ENCODE measurements around the gene IQGAP2. TPM values are rescaled to one million over a fixed set of nuclear protein-coding genes. Genes with fewer than 3 reads are reported as not detected.
"Not testable (repeated sequence)": the region's sequence is repeated elsewhere in the genome, so short reads cannot be mapped to it uniquely, and the experiment has no call there.

The IQGAP2 gene
- total RNA-seq, 4 donors from 2014 or later: 46.8 to 121 (median 97.0) TPM

DNA sequence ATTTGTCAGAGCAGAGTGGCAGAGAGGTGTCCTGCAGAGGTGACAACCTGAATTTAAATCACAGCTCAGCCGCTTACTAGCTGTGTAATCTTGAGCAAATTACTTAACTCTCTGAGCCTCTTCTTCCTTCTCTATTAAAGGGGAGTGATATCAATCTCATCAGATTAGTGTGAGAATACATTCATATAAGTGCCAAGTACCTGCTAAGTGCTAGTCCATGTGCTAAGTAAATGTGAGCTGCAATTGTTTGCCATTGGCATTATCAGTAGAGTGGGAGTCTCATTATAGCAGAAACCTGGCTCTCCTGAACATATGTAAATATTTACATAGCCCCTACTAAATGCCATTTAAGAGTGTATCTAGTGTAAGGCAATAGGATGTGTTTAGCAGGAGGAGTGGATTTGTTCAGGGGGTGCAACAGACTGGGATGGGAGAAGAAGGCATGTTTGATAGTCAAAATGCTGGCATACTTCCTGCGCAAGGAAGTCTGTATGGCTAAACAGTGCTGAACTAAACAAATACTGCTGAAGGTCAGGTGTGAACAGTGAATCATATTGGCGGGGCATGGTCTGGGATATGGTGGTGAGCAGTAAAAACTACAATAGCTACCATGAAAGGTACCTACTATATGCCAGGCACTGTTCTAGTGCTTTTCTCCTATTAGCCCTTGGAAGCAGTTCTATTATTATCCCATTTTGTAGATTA lies 145.6 kb downstream of the IQGAP2 start:
- no peaks in the 10 kb centered on the region for H3K27me3 ChIP-seq
- TF ChIP-seq, protein P1, sequence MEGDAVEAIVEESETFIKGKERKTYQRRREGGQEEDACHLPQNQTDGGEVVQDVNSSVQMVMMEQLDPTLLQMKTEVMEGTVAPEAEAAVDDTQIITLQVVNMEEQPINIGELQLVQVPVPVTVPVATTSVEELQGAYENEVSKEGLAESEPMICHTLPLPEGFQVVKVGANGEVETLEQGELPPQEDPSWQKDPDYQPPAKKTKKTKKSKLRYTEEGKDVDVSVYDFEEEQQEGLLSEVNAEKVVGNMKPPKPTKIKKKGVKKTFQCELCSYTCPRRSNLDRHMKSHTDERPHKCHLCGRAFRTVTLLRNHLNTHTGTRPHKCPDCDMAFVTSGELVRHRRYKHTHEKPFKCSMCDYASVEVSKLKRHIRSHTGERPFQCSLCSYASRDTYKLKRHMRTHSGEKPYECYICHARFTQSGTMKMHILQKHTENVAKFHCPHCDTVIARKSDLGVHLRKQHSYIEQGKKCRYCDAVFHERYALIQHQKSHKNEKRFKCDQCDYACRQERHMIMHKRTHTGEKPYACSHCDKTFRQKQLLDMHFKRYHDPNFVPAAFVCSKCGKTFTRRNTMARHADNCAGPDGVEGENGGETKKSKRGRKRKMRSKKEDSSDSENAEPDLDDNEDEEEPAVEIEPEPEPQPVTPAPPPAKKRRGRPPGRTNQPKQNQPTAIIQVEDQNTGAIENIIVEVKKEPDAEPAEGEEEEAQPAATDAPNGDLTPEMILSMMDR (IDR thresholded peaks at IDR 0.05): no peak
- TF ChIP-seq POLR2A (IDR thresholded peaks at IDR 0.05): no peak
- TF ChIP-seq POLR2AphosphoS5 (IDR thresholded peaks at IDR 0.05): peak in 1 of 3 donors; percentile 34
- intact Hi-C loops (cut with DNase I; ENCODE audit: low total_unique reads) (no loop called here), in situ Hi-C loops (cut with MboI; ENCODE audit: low pct_ligation_motif_present in 1 of 4, low pct_unique_long_range_greater_than_20kb in 1 of 4, low sequenced_read_pairs in 3 of 4) (loop anchor here in 3 of 4 donors (10.0 to 25.0 kb wide), 2 partner anchors 136 to 144 kb away; partner anchors contain the start of gene IQGAP2 (in 3 of the 3))
- no peaks in the 10 kb centered on the region for H3K9me3 ChIP-seq
- peaks cover 5 to 55% (median 29%) of the 10 kb centered on the region in 4 donors for H3K4me1 ChIP-seq
- no peaks in the 10 kb centered on the region for H3K36me3 ChIP-seq
- DNase-seq: peak; percentile 55
- H3K4me3 ChIP-seq: no peak overlapping the region
- 67 to 80% methylated on average over 1 to 3 of the region's 3 CpGs for WGBS, 2 donors (ENCODE audit: low coverage in 1 of 2)
- peak overlapping the region; percentile 66 to 78 (median 72) for H3K27ac ChIP-seq

DNA sequence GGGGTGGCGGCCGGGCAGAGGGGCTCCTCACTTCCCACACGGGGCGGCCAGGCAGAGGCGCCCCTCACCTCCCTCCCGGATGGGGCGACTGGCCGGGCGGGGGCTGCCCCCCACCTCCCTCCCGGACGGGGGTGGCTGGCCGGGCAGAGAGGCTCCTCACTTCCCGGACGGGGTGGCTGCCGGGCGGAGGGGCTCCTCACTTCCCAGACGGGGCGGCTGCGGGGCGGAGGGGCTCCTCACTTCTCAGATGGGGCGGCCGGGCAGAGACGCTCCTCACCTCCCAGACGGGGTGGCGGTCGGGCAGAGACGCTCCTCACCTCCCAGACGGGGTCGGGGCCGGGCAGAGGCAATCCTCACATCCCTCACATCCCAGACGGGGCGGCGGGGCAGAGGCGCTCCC lies 147.8 kb downstream of the IQGAP2 start:
- H3K4me1 ChIP-seq: peaks cover 5 to 36% (median 21%) of the 10 kb centered on the region in 4 donors
- intact Hi-C loops (cut with DNase I; ENCODE audit: low total_unique reads); H3K36me3 ChIP-seq; in situ Hi-C loops (cut with MboI; ENCODE audit: low pct_ligation_motif_present in 1 of 4, low pct_unique_long_range_greater_than_20kb in 1 of 4, low sequenced_read_pairs in 3 of 4); DNase-seq; H3K9me3 ChIP-seq; H3K4me3 ChIP-seq; H3K27ac ChIP-seq; H3K27me3 ChIP-seq: not testable (repeated sequence)
- 97% methylated on average over 22 of the region's 34 CpGs; no CpG with 5 or more reads in 1 of the 2 donors for WGBS, 2 donors (ENCODE audit: low coverage in 1 of 2)

DNA sequence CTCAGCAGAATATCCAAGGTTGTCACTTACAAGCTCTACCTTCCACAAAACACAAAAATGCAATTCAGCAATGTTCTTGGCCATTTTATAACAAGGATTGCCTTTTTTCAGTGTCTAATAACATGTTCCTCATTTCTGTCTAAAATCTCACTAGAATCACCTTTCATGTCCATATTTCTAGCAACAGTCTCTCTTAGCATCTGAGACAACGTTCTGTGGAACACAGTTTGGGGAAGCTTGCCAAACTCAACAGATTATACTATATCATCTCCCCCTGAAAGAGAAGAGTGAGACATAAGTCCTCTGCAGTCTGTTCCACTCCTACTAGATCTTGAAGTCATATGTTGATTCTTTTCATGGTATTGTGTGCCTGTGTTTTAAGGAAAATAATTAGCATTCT lies 149.5 kb downstream of the IQGAP2 start:
- H3K9me3 ChIP-seq: no peaks in the 10 kb centered on the region
- H3K27ac ChIP-seq: no peak overlapping the region
- no peaks in the 10 kb centered on the region for H3K36me3 ChIP-seq
- intact Hi-C loops (cut with DNase I; ENCODE audit: low total_unique reads): no loop called here
- H3K4me3 ChIP-seq: no peak overlapping the region
- in situ Hi-C loops (cut with MboI; ENCODE audit: low pct_ligation_motif_present in 1 of 4, low pct_unique_long_range_greater_than_20kb in 1 of 4, low sequenced_read_pairs in 3 of 4): no loop called here
- no peaks in the 10 kb centered on the region for H3K27me3 ChIP-seq
- 60 to 70% methylated on average over 1 of the region's 1 CpG for WGBS, 2 donors (ENCODE audit: low coverage in 1 of 2)
- H3K4me1 ChIP-seq: peaks cover 5 to 22% (median 15%) of the 10 kb centered on the region in 4 donors
- TF ChIP-seq POLR2AphosphoS5 (IDR thresholded peaks at IDR 0.05) (no peak), EP300 (IDR thresholded peaks at IDR 0.05; ENCODE audit: low read depth) (no peak), POLR2A (IDR thresholded peaks at IDR 0.05) (no peak)
- TF ChIP-seq, protein P1 (IDR thresholded peaks at IDR 0.05): no peak
- no peak for DNase-seq

DNA sequence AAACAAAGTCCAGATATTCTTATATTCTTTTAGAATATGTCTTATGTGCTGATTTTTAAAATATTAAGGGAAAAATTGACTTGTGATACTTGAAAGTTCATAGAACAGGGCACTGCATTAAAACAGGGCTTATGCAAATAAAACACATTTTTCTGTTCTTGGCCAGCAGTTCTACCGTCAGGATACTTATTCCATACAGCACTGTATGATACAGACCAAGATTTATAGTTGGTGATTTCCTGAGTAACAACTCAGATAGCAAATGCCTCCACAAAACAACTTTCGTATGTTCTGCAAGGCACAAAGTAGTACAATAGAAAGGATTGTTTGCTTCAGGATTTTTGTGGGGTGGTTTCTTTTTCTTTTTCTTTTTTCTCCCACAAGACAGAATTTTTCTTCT lies 150.2 kb downstream of the IQGAP2 start:
- Histone ChIP-seq H3K36me3 (no peaks in the 10 kb centered on the region), H3K4me3 (no peak overlapping the region), H3K27me3 (no peaks in the 10 kb centered on the region), H3K9me3 (no peaks in the 10 kb centered on the region), H3K27ac (no peak overlapping the region), H3K4me1 (peaks cover 5 to 14% (median 11%) of the 10 kb centered on the region in 4 donors)
- intact Hi-C loops (cut with DNase I; ENCODE audit: low total_unique reads) (no loop called here), in situ Hi-C loops (cut with MboI; ENCODE audit: low pct_ligation_motif_present in 1 of 4, low pct_unique_long_range_greater_than_20kb in 1 of 4, low sequenced_read_pairs in 3 of 4) (no loop called here)
- no peak for DNase-seq
- TF ChIP-seq EP300 (IDR thresholded peaks at IDR 0.05; ENCODE audit: low read depth) (no peak), POLR2A (IDR thresholded peaks at IDR 0.05) (no peak), POLR2AphosphoS5 (IDR thresholded peaks at IDR 0.05) (no peak)
- TF ChIP-seq, protein P1 (IDR thresholded peaks at IDR 0.05): no peak
- 69 to 70% methylated on average over 2 of the region's 2 CpGs for WGBS, 2 donors (ENCODE audit: low coverage in 1 of 2)

Data from transverse colon (tissue), 4 donors.